ENCODE measurements around the gene UNCX.

UNCX gene

GRCh38 chr7:1233333-1234048 lies 819 bp downstream of the UNCX start:
- no peak for DNase-seq

- DNase-seq = no peak
These were observed 1.6 kb downstream of the UNCX start for GRCh38 chr7:1234049-1234880.

GRCh38 chr7:1234881-1235500 lies 2.3 kb downstream of the UNCX start:
- DNase-seq = no peak

- no peak for DNase-seq
These were observed 2.9 kb downstream of the UNCX start for GRCh38 chr7:1235501-1236131.

GRCh38 chr7:1236132-1236661 lies 3.5 kb downstream of the UNCX start:
- DNase-seq = no peak

- DNase-seq = no peak
These were observed 4.4 kb downstream of the UNCX start for GRCh38 chr7:1236831-1237701.

GRCh38 chr7:1237704-1238255 lies 5.1 kb downstream of the UNCX start:
- DNase-seq = no peak

GRCh38 chr7:1238450-1238882 lies 5.8 kb downstream of the UNCX start:
- DNase-seq = no peak

GRCh38 chr7:1238931-1239802 lies 6.5 kb downstream of the UNCX start:
- no peak for DNase-seq

GRCh38 chr7:1239803-1240516 lies 7.3 kb downstream of the UNCX start:
- DNase-seq = no peak

GRCh38 chr7:1240517-1241257 lies 8.0 kb downstream of the UNCX start:
- DNase-seq = no peak

GRCh38 chr7:1241258-1241602 lies 8.6 kb downstream of the UNCX start:
- no peak for DNase-seq

- no peak for DNase-seq
These were observed 9.1 kb downstream of the UNCX start for GRCh38 chr7:1241603-1242255.

GRCh38 chr7:1242256-1242605 lies 9.6 kb downstream of the UNCX start:
- DNase-seq = no peak

- no peak for DNase-seq
These were observed 10.1 kb downstream of the UNCX start for GRCh38 chr7:1242606-1243289.

- DNase-seq = no peak
These were observed 10.8 kb downstream of the UNCX start for GRCh38 chr7:1243290-1243963.

GRCh38 chr7:1243964-1244416 lies 11.3 kb downstream of the UNCX start:
- DNase-seq = no peak

All from CD4-positive, alpha-beta T cell treated with Interleukin-21 for 1 hour (primary cell).